Neural progenitor cell (in vitro differentiated cells): ENCODE data around the gene PACS1. TPM values are rescaled to one million over a fixed set of nuclear protein-coding genes. Genes with fewer than 3 reads are reported as not detected.

ENCODE experiments used
- DNase-seq: peaks from one replicate; pipeline ENCODE4 v3.0.0-alpha.2; 2016; ENCODE audit warnings: low spot score
- H2AFZ ChIP-seq: fragments of 200-600 bp; sonication (generic); replicated peaks from 2 replicates; pipeline ENCODE4 v1.6.1; 2016; ENCODE audit warnings: antibody characterized with exemption
- H3F3A ChIP-seq: fragments of 200-600 bp; sonication (generic); 2 replicates; pipeline ENCODE4 v1.6.1; 2016; ENCODE audit warnings: antibody characterized with exemption, low read depth
- H3K27ac ChIP-seq: fragments of 200-600 bp; sonication (generic); 2 replicates; pipeline ENCODE4 v1.5.1; 2016; ENCODE audit warnings: mild to moderate bottlenecking
- H3K27me3 ChIP-seq: fragments of 200-600 bp; sonication (generic); 2 replicates; pipeline ENCODE4 v1.6.1; 2016; ENCODE audit warnings: mild to moderate bottlenecking, moderate library complexity
- H3K36me3 ChIP-seq: fragments of 200-600 bp; sonication (generic); 2 replicates; pipeline ENCODE4 v1.5.1; 2016
- H3K4me1 ChIP-seq: fragments of 200-600 bp; sonication (generic); 2 replicates; pipeline ENCODE4 v1.6.1; 2016; ENCODE audit warnings: mixed run types
- H3K4me2 ChIP-seq: fragments of 200-600 bp; sonication (generic); 2 replicates; pipeline ENCODE4 v1.6.1; 2016
- H3K4me3 ChIP-seq: fragments of 200-600 bp; sonication (generic); 2 replicates; pipeline ENCODE4 v1.5.1; 2016
- H3K79me2 ChIP-seq: fragments of 200-600 bp; sonication (generic); 2 replicates; pipeline ENCODE4 v1.6.1; 2016; ENCODE audit warnings: low read depth
- H3K9ac ChIP-seq: fragments of 200-600 bp; sonication (generic); 2 replicates; pipeline ENCODE4 v1.6.1; 2016
- H3K9me3 ChIP-seq: fragments of 200-600 bp; sonication (generic); 2 replicates; pipeline ENCODE4 v1.5.1; 2016; ENCODE audit warnings: low read depth
- H4K20me1 ChIP-seq: fragments of 200-600 bp; sonication (generic); 2 replicates; pipeline ENCODE4 v1.6.1; 2016; ENCODE audit warnings: low read depth
- H3K27ac Mint-ChIP-seq: 3 replicates; pipeline ENCODE4 v1.8.0; 2021; ENCODE audit warnings: mixed read lengths
- H3K27me3 Mint-ChIP-seq: 2 replicates; pipeline ENCODE4 v1.8.0; 2022; ENCODE audit warnings: low read depth, mild to moderate bottlenecking, inconsistent platforms, moderate library complexity, mixed read lengths; ENCODE audit not compliant: insufficient read depth
- H3K36me3 Mint-ChIP-seq: 3 replicates; pipeline ENCODE4 v1.8.0; 2021; ENCODE audit warnings: mixed read lengths
- H3K4me1 Mint-ChIP-seq: 3 replicates; pipeline ENCODE4 v1.8.0; 2021; ENCODE audit warnings: mixed read lengths
- H3K4me3 Mint-ChIP-seq: 3 replicates; pipeline ENCODE4 v1.8.0; 2021; ENCODE audit warnings: mild to moderate bottlenecking, moderate library complexity, mixed read lengths
- H3K9me3 Mint-ChIP-seq: 3 replicates; pipeline ENCODE4 v1.8.0; 2020; ENCODE audit warnings: mixed read lengths
- CTCF ChIP-seq: fragments of 200-600 bp; sonication (generic); IDR thresholded peaks from 2 replicates; pipeline ENCODE4 v1.5.1; 2017; ENCODE audit warnings: antibody characterized with exemption, mild to moderate bottlenecking
- EZH2 ChIP-seq: fragments of 200-600 bp; sonication (generic); IDR thresholded peaks from 2 replicates; pipeline ENCODE4 v1.6.1; 2017; ENCODE audit warnings: antibody characterized with exemption, mild to moderate bottlenecking, moderate library complexity
- EZH2phosphoT487 ChIP-seq: fragments of 200-600 bp; sonication (generic); IDR thresholded peaks from 2 replicates; pipeline ENCODE4 v1.6.1; 2017; ENCODE audit warnings: antibody characterized with exemption
- total RNA-seq: library from RNA; depleted of rRNA; stranded (reverse); fragments of >200 nt; gene quantifications from 2 replicates; pipeline ENCODE4 v1.2.3, GENCODE V29; 2015; ENCODE audit warnings: low replicate concordance

Gene PACS1
- total RNA-seq, 1 donor from 2014 or later, result 13.4 TPM

GRCh38 chr11:66261578-66261977 is 191.5 kb downstream of the PACS1 start:
- H3K4me1 ChIP-seq, result peaks cover 7% of the 10 kb centered on the region
- peaks cover 17% of the 10 kb centered on the region for H3K79me2 ChIP-seq
- H3K4me3 Mint-ChIP-seq, result no peak overlapping the region
- no peaks in the 10 kb centered on the region for H3K9me3 Mint-ChIP-seq
- no peak overlapping the region for H3K4me2 ChIP-seq
- H3K27ac ChIP-seq, result no peak overlapping the region
- H3F3A ChIP-seq, result peaks cover 24% of the 10 kb centered on the region
- TF ChIP-seq CTCF (no peak), EZH2 (no peak), EZH2phosphoT487 (no peak)
- no peaks in the 10 kb centered on the region for H3K9me3 ChIP-seq
- H4K20me1 ChIP-seq, result peaks cover 46% of the 10 kb centered on the region
- H3K36me3 ChIP-seq, result peaks cover 4% of the 10 kb centered on the region
- H3K27me3 ChIP-seq, result no peaks in the 10 kb centered on the region
- DNase-seq, result no peak
- H3K9ac ChIP-seq, result no peak overlapping the region
- peaks cover 25% of the 10 kb centered on the region for H3K36me3 Mint-ChIP-seq
- no peak overlapping the region for H3K27ac Mint-ChIP-seq
- H2AFZ ChIP-seq, result no peak overlapping the region
- H3K27me3 Mint-ChIP-seq, result peaks cover 9% of the 10 kb centered on the region
- H3K4me1 Mint-ChIP-seq, result peaks cover 19% of the 10 kb centered on the region
- H3K4me3 ChIP-seq, result no peak overlapping the region

GRCh38 chr11:66262191-66262590 is 192.1 kb downstream of the PACS1 start:
- H3K9ac ChIP-seq, result no peak overlapping the region
- H3K27ac Mint-ChIP-seq, result no peak overlapping the region
- H3K4me1 Mint-ChIP-seq, result peaks cover 16% of the 10 kb centered on the region
- no peaks in the 10 kb centered on the region for H3K27me3 ChIP-seq
- no peak overlapping the region for H2AFZ ChIP-seq
- H3K4me1 ChIP-seq, result peaks cover 12% of the 10 kb centered on the region
- no peak for DNase-seq
- H3K9me3 Mint-ChIP-seq, result no peaks in the 10 kb centered on the region
- H3F3A ChIP-seq, result peaks cover 24% of the 10 kb centered on the region
- H3K79me2 ChIP-seq, result peaks cover 17% of the 10 kb centered on the region
- no peak for TF ChIP-seq EZH2
- no peak for TF ChIP-seq EZH2phosphoT487
- TF ChIP-seq CTCF, result no peak
- H3K4me3 Mint-ChIP-seq, result no peak overlapping the region
- no peak overlapping the region for H3K4me2 ChIP-seq
- peaks cover 4% of the 10 kb centered on the region for H3K36me3 ChIP-seq
- H3K4me3 ChIP-seq, result no peak overlapping the region
- H3K27me3 Mint-ChIP-seq, result peaks cover 7% of the 10 kb centered on the region
- no peak overlapping the region for H3K27ac ChIP-seq
- H3K36me3 Mint-ChIP-seq, result peaks cover 25% of the 10 kb centered on the region
- no peaks in the 10 kb centered on the region for H3K9me3 ChIP-seq
- H4K20me1 ChIP-seq, result peaks cover 52% of the 10 kb centered on the region

GRCh38 chr11:66262696-66263095 is 192.6 kb downstream of the PACS1 start:
- H3K4me2 ChIP-seq, result no peak overlapping the region
- H2AFZ ChIP-seq, result no peak overlapping the region
- peaks cover 25% of the 10 kb centered on the region for H3K36me3 Mint-ChIP-seq
- H3K4me1 ChIP-seq, result peaks cover 13% of the 10 kb centered on the region
- no peak for DNase-seq
- H3K27ac Mint-ChIP-seq, result no peak overlapping the region
- peaks cover 25% of the 10 kb centered on the region for H3F3A ChIP-seq
- peaks cover 17% of the 10 kb centered on the region for H3K79me2 ChIP-seq
- no peak overlapping the region for H3K4me3 ChIP-seq
- peaks cover 18% of the 10 kb centered on the region for H3K4me1 Mint-ChIP-seq
- no peaks in the 10 kb centered on the region for H3K27me3 ChIP-seq
- H3K4me3 Mint-ChIP-seq, result no peak overlapping the region
- H3K9me3 Mint-ChIP-seq, result no peaks in the 10 kb centered on the region
- peaks cover 4% of the 10 kb centered on the region for H3K36me3 ChIP-seq
- H3K27ac ChIP-seq, result no peak overlapping the region
- TF ChIP-seq EZH2phosphoT487 (no peak), EZH2 (no peak), CTCF (no peak)
- H3K27me3 Mint-ChIP-seq, result peaks cover 7% of the 10 kb centered on the region
- no peaks in the 10 kb centered on the region for H3K9me3 ChIP-seq
- H3K9ac ChIP-seq, result no peak overlapping the region
- H4K20me1 ChIP-seq, result peaks cover 53% of the 10 kb centered on the region
